Measurements from ENCODE around the gene CHRM5.
"Not testable (repeated sequence)": the region's sequence is repeated elsewhere in the genome, so short reads cannot be mapped to it uniquely, and the experiment has no call there.

CHRM5 gene

DNA sequence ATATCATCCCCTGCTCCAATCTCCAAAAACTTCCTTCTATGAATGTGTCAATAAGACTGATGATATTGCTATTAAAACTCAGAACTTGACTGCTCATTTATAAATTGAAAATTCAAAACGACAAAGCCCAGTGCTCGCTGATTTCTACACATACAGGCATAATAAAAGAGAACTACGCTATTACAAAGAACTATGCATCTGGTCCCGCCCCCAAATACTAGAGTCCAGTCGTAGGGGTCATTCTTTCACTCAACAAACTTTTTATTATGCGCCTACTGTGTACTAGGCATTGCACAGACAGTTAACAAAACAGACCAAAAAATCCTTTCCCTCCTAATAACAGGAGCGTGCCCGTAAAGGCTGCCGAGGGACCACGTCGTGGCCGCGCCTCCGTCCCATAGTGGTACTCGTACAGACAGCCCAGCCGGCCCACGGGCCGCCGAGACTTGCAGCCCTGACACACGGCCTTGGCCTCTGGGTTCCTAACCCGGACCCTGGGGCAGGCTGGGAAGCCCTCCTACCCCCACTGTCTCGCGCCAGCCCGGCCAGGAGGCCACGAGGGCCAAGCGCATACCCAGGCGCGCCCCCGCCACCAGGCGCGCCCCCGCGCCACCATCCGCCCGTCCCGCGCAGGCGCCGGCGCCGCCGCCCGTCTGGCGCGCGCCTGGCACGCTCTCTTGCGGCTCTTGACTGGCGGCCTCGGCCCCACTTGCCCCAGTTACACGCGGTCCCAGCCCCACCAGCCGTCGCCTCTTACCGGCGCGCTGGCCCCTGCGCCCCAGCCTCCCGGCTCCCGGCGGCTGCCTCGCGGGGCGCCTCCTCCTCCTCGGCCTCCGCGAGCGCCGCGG lies 70.0 kb downstream of the CHRM5 start:
- peak overlapping the region; percentile 74 for H3K4me3 ChIP-seq (ENCODE audit: low read depth, low read length)

DNA sequence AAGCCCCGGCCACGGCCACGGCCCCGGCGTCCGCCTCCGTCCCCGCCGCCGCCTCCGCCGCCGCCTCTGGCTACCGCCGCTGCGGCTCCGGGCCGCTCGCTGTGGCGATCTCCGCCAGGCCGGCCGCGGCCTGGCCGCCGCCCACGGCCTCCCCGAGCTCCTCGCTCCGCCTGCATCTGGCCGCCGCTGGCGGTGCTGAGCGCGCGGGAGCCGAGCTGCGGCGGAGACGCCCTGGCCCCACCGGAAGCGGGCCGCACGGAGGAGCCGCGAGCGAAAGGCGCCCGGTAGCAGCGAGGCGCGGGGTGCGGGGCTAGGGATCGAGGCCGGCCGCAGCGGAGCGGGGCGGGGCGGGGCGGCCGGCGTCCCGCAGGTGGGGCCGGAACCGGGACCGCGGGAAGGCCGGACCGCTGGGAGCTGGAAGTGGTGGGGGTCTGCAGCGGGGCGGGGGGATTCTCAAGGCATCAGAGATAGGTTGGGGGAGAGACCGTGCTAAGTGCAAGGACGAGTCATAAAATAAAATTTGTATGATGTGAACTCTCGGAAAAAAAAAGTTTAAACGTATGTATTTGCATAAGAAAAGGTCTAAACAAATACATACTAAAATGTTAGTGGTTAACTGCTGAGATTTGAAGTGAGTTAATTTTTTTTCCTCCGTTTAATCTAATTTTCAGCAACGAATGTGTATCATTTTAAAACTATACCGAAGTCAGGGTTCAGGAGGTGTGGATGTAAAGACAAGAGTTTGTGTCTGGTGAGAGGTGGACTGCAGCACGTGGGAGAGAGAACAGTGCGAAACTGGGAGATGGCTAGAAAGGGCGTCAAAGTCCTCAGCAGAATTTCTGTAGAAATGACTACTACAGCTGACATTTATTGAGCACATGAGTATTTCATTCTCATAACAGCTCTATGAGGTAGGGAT lies 70.8 kb downstream of the CHRM5 start, which contains the start of gene AVEN:
AVEN (minus strand) TSS at position 334 of the 919 bp plus-strand sequence; CDS start at position 176, 158 bp downstream.
- peak within 1 kb of the TSS; percentile 74 for H3K4me3 ChIP-seq (ENCODE audit: low read depth, low read length)

DNA sequence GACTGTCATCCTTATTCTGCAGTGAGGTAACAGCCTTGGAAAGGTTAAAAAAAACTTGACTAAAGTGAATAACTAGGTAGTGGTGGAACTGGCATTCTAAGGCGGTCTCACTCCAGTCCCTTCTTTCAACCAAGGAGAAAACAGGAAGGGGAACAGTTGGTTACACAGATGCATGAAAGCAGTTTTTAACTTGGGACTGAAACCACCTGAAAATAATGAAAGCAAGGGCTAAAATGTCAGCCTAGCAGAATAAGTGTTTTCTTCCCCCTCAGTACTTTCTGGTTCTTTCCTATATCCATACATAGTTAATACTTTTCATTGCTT lies 71.5 kb downstream of the CHRM5 start:
- peak overlapping the region; percentile 74 for H3K4me3 ChIP-seq (ENCODE audit: low read depth, low read length)

GRCh38 chr15:34043391-34043790 lies 75.1 kb downstream of the CHRM5 start:
- no peak overlapping the region for H3K4me3 ChIP-seq (ENCODE audit: low read depth, low read length)

GRCh38 chr15:34043813-34044212 lies 75.5 kb downstream of the CHRM5 start:
- no peak overlapping the region for H3K4me3 ChIP-seq (ENCODE audit: low read depth, low read length)

DNA sequence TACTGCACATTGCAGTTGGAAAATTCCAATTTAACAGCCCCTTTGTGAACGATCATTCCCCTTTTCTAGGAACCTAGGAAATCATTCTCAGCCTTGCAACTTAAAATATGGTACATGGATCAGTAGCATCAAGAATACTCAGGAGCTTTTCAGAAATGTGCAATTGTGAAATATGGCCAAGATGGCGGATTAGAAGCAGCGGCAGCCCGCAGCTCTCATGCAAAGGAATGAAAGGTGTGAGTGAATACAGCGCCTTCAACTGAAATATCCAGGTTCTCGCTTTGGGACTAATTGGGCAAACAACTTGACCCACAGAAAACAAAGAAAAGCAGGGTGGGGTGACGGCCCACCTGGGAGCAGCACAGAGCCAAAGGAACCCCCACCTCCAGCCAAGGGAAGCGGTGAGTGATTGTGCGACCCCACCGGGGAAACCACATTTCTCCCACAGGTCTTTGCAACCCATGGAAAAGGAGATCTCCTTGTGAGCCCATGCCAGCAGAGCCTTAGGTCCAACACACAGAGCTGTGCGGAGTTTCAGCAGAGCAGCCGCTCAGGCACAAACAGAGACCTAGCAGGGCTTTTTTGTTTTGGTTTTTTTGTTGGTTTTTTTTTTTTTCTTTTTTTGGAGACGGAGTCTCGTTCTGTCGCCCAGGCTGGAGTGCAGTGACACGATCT lies 78.3 kb downstream of the CHRM5 start:
- no peak overlapping the region for H3K4me3 ChIP-seq (ENCODE audit: low read depth, low read length)

DNA sequence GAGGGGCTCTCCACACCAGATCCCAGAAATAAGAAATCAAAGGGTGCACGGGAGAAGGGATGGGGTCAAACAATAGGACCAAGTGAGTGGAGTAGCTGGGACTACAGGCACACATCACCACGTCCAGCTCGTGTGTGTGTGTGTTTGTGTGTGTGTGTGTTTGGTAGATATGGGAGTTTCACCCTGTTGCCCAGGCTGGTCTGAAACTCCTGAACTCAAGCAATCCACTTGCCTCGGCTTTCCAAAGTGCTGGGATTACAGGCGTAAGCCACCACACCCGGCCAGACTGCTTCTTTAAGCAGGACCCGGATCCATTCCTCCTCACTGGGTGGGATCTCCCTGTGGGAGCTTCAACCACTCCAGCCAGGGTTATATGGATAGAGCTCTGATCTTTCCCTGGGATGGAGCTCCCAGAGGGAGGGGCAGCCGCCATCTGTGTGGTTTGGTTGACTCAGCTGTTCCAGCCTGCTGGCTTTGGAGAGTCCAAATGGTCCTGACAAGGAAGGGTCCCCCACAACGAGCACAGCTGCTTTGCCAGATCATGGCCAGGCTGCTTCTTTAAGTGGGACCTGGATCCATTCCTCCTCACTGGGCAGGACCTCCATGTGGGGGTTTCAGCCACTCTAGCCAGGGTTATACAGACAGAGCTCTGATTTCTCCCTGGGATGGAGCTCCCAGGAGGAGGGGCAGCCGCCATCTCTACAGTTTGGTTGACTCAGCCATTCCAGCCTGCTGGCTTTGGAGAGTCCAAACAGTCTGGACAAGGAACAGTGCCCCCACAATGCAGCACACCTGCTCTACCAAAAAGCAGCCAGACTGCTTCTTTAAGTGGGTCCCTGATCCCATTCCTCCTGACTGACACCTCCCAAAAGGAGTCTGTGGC lies 79.8 kb downstream of the CHRM5 start:
- H3K4me3 ChIP-seq (ENCODE audit: low read depth, low read length): no peak overlapping the region

DNA sequence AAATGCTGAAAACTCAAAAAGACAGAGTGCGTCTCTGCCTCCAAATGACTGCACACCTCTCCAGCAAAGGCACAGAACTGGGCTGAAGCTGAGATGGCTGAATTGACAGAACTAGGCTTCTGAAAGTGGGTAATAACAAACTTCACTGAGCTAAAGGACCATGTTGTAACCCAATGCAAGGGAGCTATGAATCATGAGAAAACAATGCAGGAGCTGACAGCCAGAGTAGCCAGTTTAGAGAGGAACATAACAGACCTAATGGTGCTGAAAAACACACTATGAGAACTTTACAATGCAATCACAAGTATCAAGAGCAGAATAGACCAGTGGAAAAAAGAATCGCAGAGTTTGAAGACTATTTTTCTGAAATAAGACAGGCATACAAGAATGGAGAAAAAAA lies 80.8 kb downstream of the CHRM5 start:
- H3K4me3 ChIP-seq (ENCODE audit: low read depth, low read length): no peak overlapping the region

DNA sequence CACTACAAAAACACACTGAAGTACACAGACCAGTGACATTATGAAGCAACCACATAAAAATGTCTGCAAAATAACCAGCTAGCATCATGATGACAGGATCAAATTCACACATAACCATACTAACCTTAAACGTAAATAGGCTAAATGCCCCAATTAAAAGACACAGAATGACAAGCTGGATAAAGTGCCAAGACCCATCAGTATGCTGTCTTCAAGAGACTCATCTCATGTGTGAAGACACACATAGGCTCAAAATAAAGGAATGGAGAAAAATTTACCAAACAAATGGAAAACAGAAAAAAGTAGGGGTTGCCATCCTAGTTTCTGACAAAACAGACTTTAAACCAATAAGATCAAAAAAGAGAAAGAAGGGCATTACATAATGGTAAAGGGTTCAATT lies 82.1 kb downstream of the CHRM5 start:
- H3K4me3 ChIP-seq (ENCODE audit: low read depth, low read length): not testable (repeated sequence)

DNA sequence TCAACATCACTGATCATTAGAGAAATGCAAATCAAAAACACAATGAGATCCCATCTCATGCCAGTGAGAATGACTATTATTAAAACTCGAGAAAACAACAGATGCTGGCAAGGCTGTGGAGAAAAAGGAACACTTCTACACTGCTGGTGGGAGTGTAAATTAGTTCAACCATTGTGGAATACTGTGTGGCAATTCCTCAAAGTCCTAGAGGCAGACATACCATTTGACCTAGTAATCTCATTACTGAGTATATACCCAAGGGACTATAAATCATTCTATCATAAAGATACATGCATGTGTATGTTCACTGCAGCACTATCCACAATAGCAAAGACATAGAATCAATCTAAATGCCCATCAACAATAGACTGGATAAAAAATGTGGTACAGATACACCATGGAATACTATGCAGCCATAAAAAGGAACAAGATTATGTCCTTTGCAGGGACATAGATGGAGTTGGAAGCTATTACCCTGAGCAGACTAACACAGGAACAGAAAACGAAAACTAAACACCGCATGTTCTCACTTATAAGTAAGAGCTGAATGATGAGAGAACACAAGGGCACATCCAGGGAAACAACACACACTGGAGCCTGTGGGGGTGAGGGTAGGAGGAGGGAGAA lies 85.9 kb downstream of the CHRM5 start:
- no peak overlapping the region for H3K4me3 ChIP-seq (ENCODE audit: low read depth, low read length)

DNA sequence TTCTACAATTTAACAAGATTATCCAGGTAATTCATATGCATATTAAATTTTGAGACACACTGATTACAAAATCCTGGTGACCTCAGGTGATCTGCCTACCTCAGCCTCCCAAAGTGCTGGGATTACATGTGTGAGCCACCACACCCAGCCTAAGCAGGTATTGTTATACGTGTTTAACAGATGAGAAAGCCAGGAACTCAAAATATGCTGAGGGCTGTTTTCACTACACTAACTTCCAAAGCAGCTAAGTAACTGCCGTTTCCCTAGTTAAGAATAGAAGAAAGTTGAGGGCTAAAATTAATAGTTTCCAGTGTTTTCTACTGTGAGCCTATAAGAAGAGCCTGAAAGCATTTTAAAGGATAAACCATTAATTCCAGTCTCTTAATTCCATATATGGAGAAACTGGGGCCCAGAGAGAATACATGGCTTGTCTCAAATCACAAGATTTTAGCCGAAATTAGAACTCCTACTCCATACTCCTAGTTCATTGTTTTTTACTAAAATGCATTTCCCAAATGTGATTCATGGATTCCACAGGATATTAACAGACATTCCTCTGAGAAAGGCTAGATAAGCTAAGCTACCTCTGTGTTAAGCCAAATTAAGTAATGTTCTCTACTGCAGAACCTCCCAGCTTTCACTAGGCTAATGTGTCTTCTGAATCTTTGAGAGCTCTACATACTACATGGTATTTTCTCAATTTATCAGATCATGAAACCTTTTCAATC lies 87.7 kb downstream of the CHRM5 start:
- H3K4me3 ChIP-seq (ENCODE audit: low read depth, low read length): no peak overlapping the region

DNA sequence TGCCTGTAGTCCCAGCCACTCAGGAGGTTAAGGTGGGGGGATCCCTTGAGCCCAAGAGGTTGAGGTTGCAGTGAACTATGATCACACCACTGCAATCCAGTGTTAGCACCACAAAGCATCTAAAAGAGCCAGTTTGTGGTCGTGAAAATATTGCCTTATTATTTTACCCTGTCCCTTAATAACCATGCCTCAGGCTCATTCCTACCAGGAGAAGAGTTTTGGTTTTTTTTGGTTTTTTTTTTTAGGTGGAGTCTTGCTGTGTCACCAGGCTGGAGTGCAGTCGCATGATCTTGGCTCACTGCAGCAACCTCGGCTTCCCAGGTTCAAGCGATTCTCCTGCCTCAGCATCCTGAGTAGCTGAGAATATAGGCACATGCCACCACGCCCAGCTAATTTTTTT lies 88.6 kb downstream of the CHRM5 start:
- no peak overlapping the region for H3K4me3 ChIP-seq (ENCODE audit: low read depth, low read length)

DNA sequence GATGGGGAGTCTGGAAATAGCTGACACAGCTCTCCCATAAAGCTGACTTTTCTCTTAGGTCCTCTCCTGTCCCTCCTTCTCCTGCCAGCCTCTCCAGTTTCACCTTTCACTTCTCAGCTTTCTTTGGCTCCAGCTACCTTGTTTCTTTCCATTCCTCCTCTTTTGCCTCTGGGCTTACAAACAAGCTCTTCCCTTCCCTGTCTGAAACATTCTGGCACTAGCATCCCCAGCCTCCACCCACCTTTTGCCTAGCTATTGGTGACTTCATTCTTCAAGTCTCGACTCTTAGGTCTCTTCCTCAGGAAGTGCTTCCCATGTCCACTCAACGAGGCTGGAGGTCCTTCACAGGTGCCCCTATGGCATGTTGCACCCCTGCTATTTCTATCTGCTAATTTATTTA lies 91.2 kb downstream of the CHRM5 start:
- no peak overlapping the region for H3K4me3 ChIP-seq (ENCODE audit: low read depth, low read length)

- H3K4me3 ChIP-seq (ENCODE audit: low read depth, low read length): no peak overlapping the region
Measured at GRCh38 chr15:34059946-34060345, 91.6 kb downstream of the CHRM5 start.

DNA sequence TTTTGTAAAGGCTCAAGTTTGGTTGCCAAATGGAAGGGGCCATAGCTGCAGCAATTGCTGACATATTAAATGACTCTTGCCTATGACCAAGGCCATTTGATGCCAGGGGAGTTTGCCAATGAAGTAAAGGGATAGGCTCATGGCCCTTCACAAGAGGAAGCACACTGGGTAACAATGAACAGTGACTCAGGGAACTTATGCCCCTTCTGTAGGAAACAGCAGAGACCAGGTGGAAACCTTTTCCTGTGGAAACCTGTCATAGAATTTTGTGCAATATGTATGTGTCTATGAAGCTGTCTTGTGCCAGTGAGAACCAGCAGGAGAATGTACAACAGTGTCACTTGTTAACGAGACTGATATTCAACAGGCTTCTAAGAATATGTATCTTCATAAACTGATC lies 96.1 kb downstream of the CHRM5 start:
- no peak overlapping the region for H3K4me3 ChIP-seq (ENCODE audit: low read depth, low read length)

DNA sequence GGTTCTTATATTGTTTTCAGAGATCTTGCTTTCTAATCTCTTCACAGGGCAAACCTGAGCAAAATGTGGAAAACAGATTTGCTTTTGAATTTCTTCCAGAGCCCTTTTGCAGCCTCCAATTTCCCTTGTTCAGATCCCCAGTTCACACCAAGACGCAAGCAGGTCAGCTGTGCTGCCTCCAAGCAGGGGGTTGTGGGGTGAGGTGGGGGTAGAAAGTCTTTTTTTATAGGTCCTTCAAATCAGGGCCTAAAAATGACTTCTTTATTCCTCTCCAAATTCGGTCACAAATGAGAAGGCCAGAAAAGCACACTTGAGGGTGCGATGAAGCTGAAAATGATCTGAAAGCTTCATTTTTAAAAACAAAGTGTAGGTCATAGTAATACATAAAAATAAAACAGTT lies 97.0 kb downstream of the CHRM5 start:
- H3K4me3 ChIP-seq (ENCODE audit: low read depth, low read length): no peak overlapping the region

DNA sequence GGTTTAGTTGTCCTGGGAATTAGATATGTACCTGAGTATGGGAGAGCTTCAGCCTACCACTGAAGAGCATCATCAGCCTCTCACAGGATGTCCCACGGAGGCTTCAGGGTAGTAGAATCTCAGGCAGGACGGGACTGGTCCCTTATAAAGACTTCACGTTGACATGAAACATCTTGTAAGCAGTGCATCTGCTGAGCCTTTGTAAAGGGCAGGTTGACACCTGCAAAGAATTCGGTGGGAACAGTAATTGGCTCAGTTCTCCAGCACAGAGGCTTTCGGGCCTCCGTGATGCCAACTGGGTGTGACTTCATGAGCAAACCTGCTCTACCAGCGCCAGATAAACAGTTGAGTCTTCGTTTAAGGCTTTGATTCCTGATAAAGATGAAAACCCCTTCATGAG lies 97.6 kb downstream of the CHRM5 start:
- H3K4me3 ChIP-seq (ENCODE audit: low read depth, low read length): no peak overlapping the region

- no peak overlapping the region for H3K4me3 ChIP-seq (ENCODE audit: low read depth, low read length)
Measured at GRCh38 chr15:34070003-34070402, 101.7 kb downstream of the CHRM5 start.

- no peak overlapping the region for H3K4me3 ChIP-seq (ENCODE audit: low read depth, low read length)
Measured at GRCh38 chr15:34076785-34077184, 108.5 kb downstream of the CHRM5 start.

Measured in iPS-11a (cell line).